H9 (cell line): ENCODE measurements around the gene MYLK. TPM values are rescaled to one million over a fixed set of nuclear protein-coding genes. Genes with fewer than 3 reads are reported as not detected.
A peak's percentile ranks its signal among the peaks of the same experiment; 100 is the strongest.

Experiments used
- DNase-seq: peaks from one replicate; pipeline ENCODE4 v3.0.0-alpha.2; 2017
- H2AFZ ChIP-seq: one replicate; pipeline ENCODE4 v1.6.1; 2013; ENCODE audit warnings: mild to moderate bottlenecking, low read length, control low read depth, moderate library complexity
- H2AK5ac ChIP-seq: 2 replicates; pipeline ENCODE4 v1.6.1; 2013; ENCODE audit warnings: low read length, control low read depth, mixed read lengths; ENCODE audit not compliant: insufficient read length
- H2BK120ac ChIP-seq: one replicate; pipeline ENCODE4 v1.6.1; 2013; ENCODE audit warnings: low read depth, mild to moderate bottlenecking, low read length, control low read depth, inconsistent platforms; ENCODE audit not compliant: poor library complexity, severe bottlenecking
- H2BK12ac ChIP-seq: 2 replicates; pipeline ENCODE4 v1.6.1; 2013; ENCODE audit warnings: low read length, control low read depth, mixed read lengths, low read depth; ENCODE audit not compliant: insufficient read length
- H2BK15ac ChIP-seq: 2 replicates; pipeline ENCODE4 v1.6.1; 2013; ENCODE audit warnings: low read depth, low read length, control low read depth
- H2BK20ac ChIP-seq: one replicate; pipeline ENCODE4 v1.6.1; 2013; ENCODE audit warnings: low read depth, mild to moderate bottlenecking, low read length, control low read depth, inconsistent platforms; ENCODE audit not compliant: poor library complexity, severe bottlenecking
- H2BK5ac ChIP-seq: 2 replicates; pipeline ENCODE4 v1.6.1; 2013; ENCODE audit warnings: low read length, control low read depth, mixed read lengths; ENCODE audit not compliant: insufficient read length
- H3K14ac ChIP-seq: 2 replicates; pipeline ENCODE4 v1.6.1; 2013; ENCODE audit warnings: low read length, control low read depth; ENCODE audit not compliant: insufficient read depth
- H3K18ac ChIP-seq: 2 replicates; pipeline ENCODE4 v1.6.1; 2013; ENCODE audit warnings: low read depth, mild to moderate bottlenecking, mixed read lengths, low read length, control low read depth; ENCODE audit not compliant: insufficient read length
- H3K23ac ChIP-seq: 2 replicates; pipeline ENCODE4 v1.6.1; 2013; ENCODE audit warnings: low read length, control low read depth, mixed read lengths, low read depth; ENCODE audit not compliant: insufficient read length
- H3K23me2 ChIP-seq: 2 replicates; pipeline ENCODE4 v1.6.1; 2013; ENCODE audit warnings: low read depth, mild to moderate bottlenecking, mixed read lengths, low read length, control low read depth; ENCODE audit not compliant: insufficient read length, poor library complexity, severe bottlenecking
- H3K27ac ChIP-seq: 2 replicates; pipeline ENCODE4 v1.5.1; 2013; ENCODE audit warnings: low read length, control low read depth, mixed read lengths, low read depth; ENCODE audit not compliant: insufficient read length
- H3K27me3 ChIP-seq: 2 replicates; pipeline ENCODE4 v1.6.1; 2013; ENCODE audit warnings: low read length, control low read depth, inconsistent platforms; ENCODE audit not compliant: insufficient read depth
- H3K4ac ChIP-seq: 2 replicates; pipeline ENCODE4 v1.6.1; 2013; ENCODE audit warnings: low read depth, mild to moderate bottlenecking, control low read depth, inconsistent platforms, low read length, moderate library complexity
- H3K4me1 ChIP-seq: 2 replicates; pipeline ENCODE4 v1.6.1; 2013; ENCODE audit warnings: low read length, control low read depth, inconsistent platforms; ENCODE audit not compliant: insufficient read depth
- H3K4me2 ChIP-seq: 2 replicates; pipeline ENCODE4 v1.6.1; 2013; ENCODE audit warnings: low read length, control low read depth, mixed read lengths; ENCODE audit not compliant: insufficient read length, insufficient read depth
- H3K56ac ChIP-seq: 2 replicates; pipeline ENCODE4 v1.6.1; 2013; ENCODE audit warnings: low read depth, mild to moderate bottlenecking, mixed read lengths, low read length, control low read depth; ENCODE audit not compliant: insufficient read length
- H3K79me1 ChIP-seq: 2 replicates; pipeline ENCODE4 v1.6.1; 2013; ENCODE audit warnings: low read depth, mild to moderate bottlenecking, moderate library complexity, low read length, control low read depth, inconsistent platforms; ENCODE audit not compliant: insufficient read depth, poor library complexity, severe bottlenecking
- H3K79me2 ChIP-seq: 2 replicates; pipeline ENCODE4 v1.6.1; 2013; ENCODE audit warnings: low read length, control low read depth, inconsistent platforms; ENCODE audit not compliant: insufficient read depth
- H3K9ac ChIP-seq: 2 replicates; pipeline ENCODE4 v1.6.1; 2013; ENCODE audit warnings: low read length, control low read depth, mixed read lengths; ENCODE audit not compliant: insufficient read length; ENCODE audit errors: extremely low read depth
- H3K9me3 ChIP-seq: one replicate; pipeline ENCODE4 v1.6.1; 2013; ENCODE audit warnings: low read depth, low read length, inconsistent platforms; ENCODE audit not compliant: control insufficient read depth
- H3T11ph ChIP-seq: one replicate; pipeline ENCODE4 v1.6.1; 2013; ENCODE audit warnings: mild to moderate bottlenecking, low read length, control low read depth, inconsistent platforms
- H4K20me1 ChIP-seq: one replicate; pipeline ENCODE4 v1.6.1; 2013; ENCODE audit not compliant: control insufficient read depth, insufficient read length, insufficient read depth
- H4K5ac ChIP-seq: 2 replicates; pipeline ENCODE4 v1.6.1; 2013; ENCODE audit warnings: low read depth, mild to moderate bottlenecking, mixed read lengths, low read length, control low read depth; ENCODE audit not compliant: insufficient read length
- H4K8ac ChIP-seq: replicated peaks from 2 replicates; pipeline ENCODE4 v1.6.1; 2013; ENCODE audit warnings: low read length, control low read depth, mixed read lengths, low read depth; ENCODE audit not compliant: insufficient read length
- H4K91ac ChIP-seq: 2 replicates; pipeline ENCODE4 v1.6.1; 2013; ENCODE audit warnings: low read depth, mild to moderate bottlenecking, moderate library complexity, mixed read lengths, low read length, control low read depth; ENCODE audit not compliant: insufficient read length
- H3K27ac Mint-ChIP-seq, 3 experiments: 2 replicates in 2 of 3; 3 replicates in 1 of 3; pipeline ENCODE4 v1.8.0; 2020 to 2021; ENCODE audit warnings: mixed read lengths in 3 of 3, mild to moderate bottlenecking in 1 of 3, moderate library complexity in 1 of 3
- H3K27me3 Mint-ChIP-seq: 2 replicates; pipeline ENCODE4 v1.8.0; 2021; ENCODE audit warnings: low read depth, mild to moderate bottlenecking, moderate library complexity, mixed read lengths
- H3K36me3 Mint-ChIP-seq, 3 experiments: 2 replicates in 2 of 3; 3 replicates in 1 of 3; pipeline ENCODE4 v1.8.0; 2020 to 2021; ENCODE audit warnings: low read depth in 3 of 3, mixed read lengths in 3 of 3; ENCODE audit not compliant: insufficient read depth in 1 of 3
- H3K4me1 Mint-ChIP-seq, 2 experiments: 2 replicates each; pipeline ENCODE4 v1.8.0; 2020; ENCODE audit warnings: mixed read lengths in 2 of 2
- H3K4me3 Mint-ChIP-seq, 2 experiments: 2 replicates in 1 of 2; 3 replicates in 1 of 2; pipeline ENCODE4 v1.8.0; 2020 to 2021; ENCODE audit warnings: mild to moderate bottlenecking in 2 of 2, mixed read lengths in 2 of 2, moderate library complexity in 1 of 2
- H3K9me3 Mint-ChIP-seq, 2 experiments: 2 replicates in 1 of 2; 3 replicates in 1 of 2; pipeline ENCODE4 v1.8.0; 2020; ENCODE audit warnings: mild to moderate bottlenecking in 2 of 2, mixed read lengths in 2 of 2, moderate library complexity in 1 of 2
- WGBS: extraction: QIAGEN DNeasy Blood & Tissue Kit; methylation state at CpG from one replicate; pipeline ENCODE4 v1.1.7; 2013; ENCODE audit warnings: missing lambda C conversion rate, low lambda C conversion rate, mixed read lengths; ENCODE audit not compliant: insufficient read length; ENCODE audit errors: extremely low coverage; 5-methylcytosine and 5-hydroxymethylcytosine counted together
- total RNA-seq: library from RNA; stranded (reverse); gene quantifications from 2 replicates; pipeline ENCODE4 v1.2.1, GENCODE V29; 2021
- TF ChIP-seq, protein P1 (sequence below): fragments of 200-600 bp; sonication (generic); conservative IDR thresholded peaks from 3 replicates; pipeline ENCODE4 v1.8.0; 2021; ENCODE audit warnings: antibody characterized with exemption, mild to moderate bottlenecking

Gene MYLK
- total RNA-seq, 1 experiment from 2014 or later, result 10.1 TPM

- H4K5ac ChIP-seq, result no peak overlapping the region
- no peak overlapping the region for H2AFZ ChIP-seq
- no peak overlapping the region for H3K4me2 ChIP-seq
- H3K4me1 ChIP-seq, result no peaks in the 10 kb centered on the region; the same call in 1 of the 2 replicates
- H3K56ac ChIP-seq, result no peak overlapping the region
- H3K4me3 Mint-ChIP-seq, result no peak overlapping the region
- H3T11ph ChIP-seq, result no peak overlapping the region
- H3K9me3 Mint-ChIP-seq, result no peaks in the 10 kb centered on the region
- no peak overlapping the region for H3K14ac ChIP-seq
- H3K18ac ChIP-seq, result no peak overlapping the region
- H3K23me2 ChIP-seq, result no peaks in the 10 kb centered on the region
- H2BK15ac ChIP-seq, result no peak overlapping the region
- no peak overlapping the region for H2BK12ac ChIP-seq
- no peaks in the 10 kb centered on the region; a peak in 1 of 7 replicates for H3K36me3 Mint-ChIP-seq
- H4K8ac ChIP-seq, result no peak overlapping the region
- H3K79me1 ChIP-seq, result no peaks in the 10 kb centered on the region
- no peaks in the 10 kb centered on the region for H4K20me1 ChIP-seq
- H3K4me1 Mint-ChIP-seq, result peaks cover 43 to 62% of the 10 kb centered on the region in 2 experiments
- no peaks in the 10 kb centered on the region for H3K27me3 ChIP-seq
- TF ChIP-seq, protein P1, sequence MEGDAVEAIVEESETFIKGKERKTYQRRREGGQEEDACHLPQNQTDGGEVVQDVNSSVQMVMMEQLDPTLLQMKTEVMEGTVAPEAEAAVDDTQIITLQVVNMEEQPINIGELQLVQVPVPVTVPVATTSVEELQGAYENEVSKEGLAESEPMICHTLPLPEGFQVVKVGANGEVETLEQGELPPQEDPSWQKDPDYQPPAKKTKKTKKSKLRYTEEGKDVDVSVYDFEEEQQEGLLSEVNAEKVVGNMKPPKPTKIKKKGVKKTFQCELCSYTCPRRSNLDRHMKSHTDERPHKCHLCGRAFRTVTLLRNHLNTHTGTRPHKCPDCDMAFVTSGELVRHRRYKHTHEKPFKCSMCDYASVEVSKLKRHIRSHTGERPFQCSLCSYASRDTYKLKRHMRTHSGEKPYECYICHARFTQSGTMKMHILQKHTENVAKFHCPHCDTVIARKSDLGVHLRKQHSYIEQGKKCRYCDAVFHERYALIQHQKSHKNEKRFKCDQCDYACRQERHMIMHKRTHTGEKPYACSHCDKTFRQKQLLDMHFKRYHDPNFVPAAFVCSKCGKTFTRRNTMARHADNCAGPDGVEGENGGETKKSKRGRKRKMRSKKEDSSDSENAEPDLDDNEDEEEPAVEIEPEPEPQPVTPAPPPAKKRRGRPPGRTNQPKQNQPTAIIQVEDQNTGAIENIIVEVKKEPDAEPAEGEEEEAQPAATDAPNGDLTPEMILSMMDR, result no peak
- no peak overlapping the region for H2BK120ac ChIP-seq
- H3K9me3 ChIP-seq, result no peaks in the 10 kb centered on the region
- no peak overlapping the region for H2BK20ac ChIP-seq
- H3K4ac ChIP-seq, result no peak overlapping the region
- no peak overlapping the region for H3K9ac ChIP-seq
- H3K79me2 ChIP-seq, result no peaks in the 10 kb centered on the region
- H3K23ac ChIP-seq, result no peak overlapping the region
- no peak overlapping the region for H4K91ac ChIP-seq
- peak overlapping the region in 1 of 3 experiments; percentile 55; a peak in 2 of 7 replicates for H3K27ac Mint-ChIP-seq
- H2AK5ac ChIP-seq, result no peak overlapping the region
- no peaks in the 10 kb centered on the region for H3K27me3 Mint-ChIP-seq
- WGBS, result no CpG with 5 or more reads among the region's 5 CpGs
- no peak overlapping the region for H3K27ac ChIP-seq
- no peak for DNase-seq
- H2BK5ac ChIP-seq, result no peak overlapping the region
Measured at GRCh38 chr3:123637841-123638240, 246.3 kb downstream of the MYLK start.
